ENCODE data around the gene FMO3. TPM values are rescaled to one million over a fixed set of nuclear protein-coding genes. Genes with fewer than 3 reads are reported as not detected.

The FMO3 gene
- total and polyA plus RNA-seq, 2 of the 4 experiments (the other 2 are of a cell fraction), result under 0.01 to 0.10 TPM

DNA sequence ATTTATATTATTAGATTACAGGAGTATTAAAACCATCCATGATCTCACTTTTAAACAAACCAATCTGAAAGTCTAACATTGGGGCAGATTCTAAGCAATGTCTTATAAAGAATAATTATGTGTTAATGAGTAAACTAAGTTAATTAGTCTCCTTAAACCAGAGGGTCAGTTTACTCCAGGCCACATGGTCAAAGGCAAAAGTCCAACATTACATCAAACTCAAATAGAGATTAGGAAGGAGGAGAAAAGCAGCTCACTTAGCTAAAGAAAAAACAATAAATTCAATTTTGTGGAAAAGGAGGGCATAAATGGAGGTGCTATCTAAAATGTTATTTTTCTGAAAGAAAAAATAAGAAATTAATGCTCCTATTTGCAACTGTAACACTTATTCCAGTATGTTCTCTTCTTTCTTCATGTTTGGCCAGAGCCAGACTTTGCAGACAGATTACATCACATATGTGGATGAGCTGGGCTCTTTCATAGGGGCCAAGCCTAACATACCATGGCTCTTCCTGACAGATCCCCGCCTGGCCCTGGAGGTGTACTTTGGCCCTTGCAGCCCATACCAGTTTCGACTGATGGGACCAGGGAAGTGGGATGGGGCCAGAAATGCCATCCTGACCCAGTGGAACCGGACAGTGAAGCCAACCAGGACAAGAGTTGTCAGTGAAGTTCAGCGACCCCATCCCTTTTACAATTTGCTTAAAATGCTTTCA, 70.1 kb downstream of the FMO3 start:
- Histone ChIP-seq H2BK120ac (ENCODE audit: low read depth, low read length) (peak overlapping the region; percentile 74; the same call in 1 of the 2 replicates), H3K4me2 (ENCODE audit: low read depth, low read length) (no peak overlapping the region; the same call in 1 of the 2 replicates), H3K79me1 (ENCODE audit: low read depth in 1 of 2, low read length in 2 of 2) (no peaks in the 10 kb centered on the region), H4K8ac (ENCODE audit: low read depth in 2 of 2, low read length in 2 of 2) (peak overlapping the region in 1 of 2 experiments; percentile 23; a peak in 1 of 4 replicates), H3K14ac (replicated peaks; ENCODE audit: low read depth, low read length) (0 out of 2 replicates have a peak overlapping the region, but pooled peaks have one; percentile 52), H4K91ac (ENCODE audit: insufficient read depth, low read depth, low read length) (peak overlapping the region; percentile 7; the same call in 1 of the 2 replicates), H3K9me1 (ENCODE audit: insufficient read depth, low read length) (no peaks in the 10 kb centered on the region), H2BK15ac (ENCODE audit: low read depth, low read length) (no peak overlapping the region), H3K27ac (ENCODE audit: insufficient read depth, low read length) (peak overlapping the region; percentile 99; the same call in 1 of the 2 replicates), H3K18ac (ENCODE audit: low read depth, low read length) (peak overlapping the region; percentile 98), H2BK5ac (ENCODE audit: low read depth, low read length, poor library complexity, severe bottlenecking) (peak overlapping the region; percentile 24), H3K4me3 (ENCODE audit: insufficient read depth, low read depth, low read length) (no peak overlapping the region), H2AFZ (replicated peaks; ENCODE audit: low read length, poor library complexity) (no peak overlapping the region), H3K9ac (ENCODE audit: low read depth, low read length) (peak overlapping the region; percentile 32; the same call in 1 of the 2 replicates), H4K5ac (ENCODE audit: low read depth, low read length) (peak overlapping the region; percentile 95; the same call in 1 of the 2 replicates), H2AK9ac (replicated peaks; ENCODE audit: low read depth, low read length, poor library complexity) (no peak overlapping the region), H2BK20ac (ENCODE audit: low read depth, low read length) (no peak overlapping the region), H3K4me1 (ENCODE audit: control insufficient read depth, insufficient read depth, low read length) (peaks cover 8% of the 10 kb centered on the region; the same call in 1 of the 2 replicates), H4K20me1 (ENCODE audit: insufficient read depth, low read length) (no peaks in the 10 kb centered on the region), H3K27me3 (ENCODE audit: control insufficient read depth, insufficient read depth, low read length) (no peaks in the 10 kb centered on the region), H2AK5ac (ENCODE audit: low read depth, low read length) (no peak overlapping the region), H3K4ac (ENCODE audit: low read depth, low read length) (peak overlapping the region; percentile 59; the same call in 1 of the 2 replicates), H3K36me3 (ENCODE audit: control insufficient read depth, insufficient read depth, low read length) (no peaks in the 10 kb centered on the region), H3K9me3 (ENCODE audit: control insufficient read depth, insufficient read depth, low read length) (no peaks in the 10 kb centered on the region; the same call in 1 of the 2 replicates), H3K23ac (ENCODE audit: low read depth, low read length) (no peak overlapping the region), H3K56ac (ENCODE audit: extremely low read depth, insufficient read depth, low read length) (no peak overlapping the region)
- no peak for TF ChIP-seq MAFK (IDR thresholded peaks at IDR 0.05; ENCODE audit: low read depth, low read length)
- no peak for TF ChIP-seq BHLHE40 (IDR thresholded peaks at IDR 0.05; ENCODE audit: low read depth, low read length)
- TF ChIP-seq RCOR1 (IDR thresholded peaks at IDR 0.05; ENCODE audit: insufficient replicate concordance, low read length), result no peak
- TF ChIP-seq FOS (IDR thresholded peaks at IDR 0.05; ENCODE audit: low read depth, low read length), result no peak
- no peak for TF ChIP-seq CHD1 (IDR thresholded peaks at IDR 0.05; ENCODE audit: low read depth, low read length)
- TF ChIP-seq SMC3 (IDR thresholded peaks at IDR 0.05; ENCODE audit: low read depth, low read length), result no peak
- TF ChIP-seq MXI1 (IDR thresholded peaks at IDR 0.05; ENCODE audit: borderline replicate concordance, low read depth, low read length), result no peak
- TF ChIP-seq MAZ (IDR thresholded peaks at IDR 0.05; ENCODE audit: borderline replicate concordance, low read depth, low read length), result no peak
- TF ChIP-seq, protein P1, sequence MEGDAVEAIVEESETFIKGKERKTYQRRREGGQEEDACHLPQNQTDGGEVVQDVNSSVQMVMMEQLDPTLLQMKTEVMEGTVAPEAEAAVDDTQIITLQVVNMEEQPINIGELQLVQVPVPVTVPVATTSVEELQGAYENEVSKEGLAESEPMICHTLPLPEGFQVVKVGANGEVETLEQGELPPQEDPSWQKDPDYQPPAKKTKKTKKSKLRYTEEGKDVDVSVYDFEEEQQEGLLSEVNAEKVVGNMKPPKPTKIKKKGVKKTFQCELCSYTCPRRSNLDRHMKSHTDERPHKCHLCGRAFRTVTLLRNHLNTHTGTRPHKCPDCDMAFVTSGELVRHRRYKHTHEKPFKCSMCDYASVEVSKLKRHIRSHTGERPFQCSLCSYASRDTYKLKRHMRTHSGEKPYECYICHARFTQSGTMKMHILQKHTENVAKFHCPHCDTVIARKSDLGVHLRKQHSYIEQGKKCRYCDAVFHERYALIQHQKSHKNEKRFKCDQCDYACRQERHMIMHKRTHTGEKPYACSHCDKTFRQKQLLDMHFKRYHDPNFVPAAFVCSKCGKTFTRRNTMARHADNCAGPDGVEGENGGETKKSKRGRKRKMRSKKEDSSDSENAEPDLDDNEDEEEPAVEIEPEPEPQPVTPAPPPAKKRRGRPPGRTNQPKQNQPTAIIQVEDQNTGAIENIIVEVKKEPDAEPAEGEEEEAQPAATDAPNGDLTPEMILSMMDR (conservative IDR thresholded peaks at IDR 0.05; ENCODE audit: low read depth, low read length), result no peak
- TF ChIP-seq RFX5 (IDR thresholded peaks at IDR 0.05; ENCODE audit: low read depth, low read length), result no peak
- DNase-seq (no peak), ATAC-seq (ENCODE audit: low read depth) (peak; percentile 35)
- no TSS peak for BruUV-seq (replicated peaks)
- 43% methylated on average over 1 of the region's 4 CpGs; no CpG with 5 or more reads in 1 of the 2 experiments for WGBS, 2 experiments (ENCODE audit: extremely low coverage in 2 of 2, insufficient read length in 1 of 2)
- in situ Hi-C loops (cut with MboI; ENCODE audit: low sequenced_read_pairs), result no loop called here
- dilution Hi-C loops (cut with HindIII; ENCODE audit: low sequenced_read_pairs, unreplicated experiment), result no loop called here
- ChIA-PET CTCF (interaction anchor here (1.0 kb wide), 1 partner anchor 10 kb away, joined by 4 read pairs; no protein-coding TSS in a partner anchor), POLR2A (ENCODE audit: unreplicated experiment) (no interaction called here)
- intact Hi-C loops (cut with micrococcal nuclease), result no loop called here
